ENCODE measurements around the gene FBXO40.

FBXO40 gene

GRCh38 chr3:121665488-121665887 lies 72.3 kb downstream of the FBXO40 start:
- no peak for DNase-seq

GRCh38 chr3:121667333-121667732 lies 74.2 kb downstream of the FBXO40 start:
- no peak for DNase-seq

- no peak for DNase-seq
Measured at GRCh38 chr3:121670676-121671075, 77.5 kb downstream of the FBXO40 start.

GRCh38 chr3:121677141-121677540 lies 84.0 kb downstream of the FBXO40 start:
- DNase-seq: no peak

Measured in SHP77 (cell line).